ENCODE measurements around the gene EPHA2.

DNA sequence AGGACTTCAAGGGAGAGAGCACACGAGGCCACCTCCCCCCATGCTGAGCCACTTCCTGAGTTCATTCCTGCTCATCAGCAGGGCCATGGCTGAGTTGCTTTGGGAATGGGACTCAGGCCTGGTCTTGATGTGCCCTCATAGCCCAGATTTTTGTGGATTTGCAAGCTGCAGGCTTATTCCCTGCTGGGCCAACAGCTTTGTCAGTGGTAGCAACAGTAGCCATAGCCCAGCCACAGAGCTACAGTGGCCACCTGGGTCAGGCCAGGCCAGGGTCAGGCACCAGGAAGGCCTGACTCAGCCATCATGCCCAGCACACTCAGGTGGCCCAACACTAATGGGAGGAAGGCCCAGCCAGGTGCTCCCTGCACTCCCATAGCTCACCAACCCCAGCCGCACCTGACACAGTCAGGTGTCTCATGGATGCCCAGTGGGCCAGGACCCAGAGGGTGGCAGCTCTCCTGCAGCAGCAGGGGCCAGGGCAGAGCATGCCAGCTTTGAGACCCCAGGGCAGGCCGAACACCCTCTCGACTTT, 33.5 kb downstream of the EPHA2 start:
- TF ChIP-seq, protein P1, sequence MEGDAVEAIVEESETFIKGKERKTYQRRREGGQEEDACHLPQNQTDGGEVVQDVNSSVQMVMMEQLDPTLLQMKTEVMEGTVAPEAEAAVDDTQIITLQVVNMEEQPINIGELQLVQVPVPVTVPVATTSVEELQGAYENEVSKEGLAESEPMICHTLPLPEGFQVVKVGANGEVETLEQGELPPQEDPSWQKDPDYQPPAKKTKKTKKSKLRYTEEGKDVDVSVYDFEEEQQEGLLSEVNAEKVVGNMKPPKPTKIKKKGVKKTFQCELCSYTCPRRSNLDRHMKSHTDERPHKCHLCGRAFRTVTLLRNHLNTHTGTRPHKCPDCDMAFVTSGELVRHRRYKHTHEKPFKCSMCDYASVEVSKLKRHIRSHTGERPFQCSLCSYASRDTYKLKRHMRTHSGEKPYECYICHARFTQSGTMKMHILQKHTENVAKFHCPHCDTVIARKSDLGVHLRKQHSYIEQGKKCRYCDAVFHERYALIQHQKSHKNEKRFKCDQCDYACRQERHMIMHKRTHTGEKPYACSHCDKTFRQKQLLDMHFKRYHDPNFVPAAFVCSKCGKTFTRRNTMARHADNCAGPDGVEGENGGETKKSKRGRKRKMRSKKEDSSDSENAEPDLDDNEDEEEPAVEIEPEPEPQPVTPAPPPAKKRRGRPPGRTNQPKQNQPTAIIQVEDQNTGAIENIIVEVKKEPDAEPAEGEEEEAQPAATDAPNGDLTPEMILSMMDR (conservative IDR thresholded peaks at IDR 0.05; ENCODE audit: low read length) = no peak
- TF ChIP-seq EZH2phosphoT487 (IDR thresholded peaks at IDR 0.05; ENCODE audit: borderline replicate concordance, low read depth, low read length) = no peak

All from OCI-LY7 (cell line).